GM12875 (cell line): ENCODE data around the gene UBN1.

Source experiments
- H3K4me3 ChIP-seq: one replicate; pipeline ENCODE4 v1.5.1; 2011; ENCODE audit warnings: low read depth, low read length, control low read depth
- TF ChIP-seq, protein P1 (sequence below): IDR thresholded peaks from 2 replicates; pipeline ENCODE4 v1.5.1; 2011; ENCODE audit warnings: low read depth, mild to moderate bottlenecking, control low read depth, inconsistent platforms, low read length, moderate library complexity, borderline replicate concordance; ENCODE audit not compliant: insufficient read depth

Gene UBN1

GRCh38 chr16:4825196-4825595 is 22.1 kb upstream of the UBN1 start:
- H3K4me3 ChIP-seq = no peak overlapping the region
- TF ChIP-seq, protein P1, sequence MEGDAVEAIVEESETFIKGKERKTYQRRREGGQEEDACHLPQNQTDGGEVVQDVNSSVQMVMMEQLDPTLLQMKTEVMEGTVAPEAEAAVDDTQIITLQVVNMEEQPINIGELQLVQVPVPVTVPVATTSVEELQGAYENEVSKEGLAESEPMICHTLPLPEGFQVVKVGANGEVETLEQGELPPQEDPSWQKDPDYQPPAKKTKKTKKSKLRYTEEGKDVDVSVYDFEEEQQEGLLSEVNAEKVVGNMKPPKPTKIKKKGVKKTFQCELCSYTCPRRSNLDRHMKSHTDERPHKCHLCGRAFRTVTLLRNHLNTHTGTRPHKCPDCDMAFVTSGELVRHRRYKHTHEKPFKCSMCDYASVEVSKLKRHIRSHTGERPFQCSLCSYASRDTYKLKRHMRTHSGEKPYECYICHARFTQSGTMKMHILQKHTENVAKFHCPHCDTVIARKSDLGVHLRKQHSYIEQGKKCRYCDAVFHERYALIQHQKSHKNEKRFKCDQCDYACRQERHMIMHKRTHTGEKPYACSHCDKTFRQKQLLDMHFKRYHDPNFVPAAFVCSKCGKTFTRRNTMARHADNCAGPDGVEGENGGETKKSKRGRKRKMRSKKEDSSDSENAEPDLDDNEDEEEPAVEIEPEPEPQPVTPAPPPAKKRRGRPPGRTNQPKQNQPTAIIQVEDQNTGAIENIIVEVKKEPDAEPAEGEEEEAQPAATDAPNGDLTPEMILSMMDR = no peak

DNA sequence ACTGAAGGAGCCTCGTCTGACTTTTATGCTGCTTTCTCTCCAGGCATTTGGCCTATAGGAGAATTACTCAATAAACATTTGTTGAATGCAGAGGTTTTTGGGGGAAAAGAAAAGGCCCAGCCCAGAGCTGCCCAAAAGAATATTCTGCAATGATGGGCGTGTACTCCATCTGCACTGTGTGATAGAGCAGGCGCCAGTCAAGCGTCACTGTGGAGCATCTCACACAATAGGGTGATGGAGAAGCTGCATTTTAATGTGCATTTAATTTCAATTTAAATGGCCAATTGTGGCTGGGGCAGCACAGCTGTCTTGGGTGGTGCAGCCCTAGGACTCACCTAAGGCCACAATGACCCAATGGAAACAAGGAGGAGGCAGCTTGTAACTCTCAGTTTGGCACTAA is 20.8 kb upstream of the UBN1 start:
- TF ChIP-seq, protein P1 = no peak
- no peak overlapping the region for H3K4me3 ChIP-seq

- no peak overlapping the region for H3K4me3 ChIP-seq
- TF ChIP-seq, protein P1 = no peak
Measured at GRCh38 chr16:4826980-4827379, 20.3 kb upstream of the UBN1 start.

- TF ChIP-seq, protein P1 = no peak
- H3K4me3 ChIP-seq = no peak overlapping the region
Measured at GRCh38 chr16:4828567-4829321, 18.5 kb upstream of the UBN1 start.

- H3K4me3 ChIP-seq = no peak overlapping the region
- TF ChIP-seq, protein P1 = no peak
Measured at GRCh38 chr16:4830408-4830807, 16.9 kb upstream of the UBN1 start.

DNA sequence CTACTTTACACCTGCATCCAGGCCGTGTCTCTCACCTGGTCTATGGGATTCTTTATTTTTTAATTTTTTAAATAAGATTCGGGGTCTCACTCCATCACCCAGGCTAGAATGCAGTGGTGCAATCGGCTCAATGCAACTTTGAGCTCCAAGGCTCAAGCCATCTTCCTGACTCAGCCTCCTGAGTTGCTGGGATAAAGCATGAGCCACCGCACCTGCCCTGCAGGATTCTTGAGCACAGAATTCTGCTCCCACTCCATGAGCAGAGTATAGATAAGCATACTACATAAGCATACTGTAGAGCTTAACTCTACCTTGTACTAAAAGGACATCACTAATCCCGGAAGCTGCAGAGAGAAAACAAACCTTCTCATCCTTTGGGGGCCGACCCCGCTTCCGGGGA is 15.7 kb upstream of the UBN1 start:
- TF ChIP-seq, protein P1 = no peak
- H3K4me3 ChIP-seq = no peak overlapping the region

DNA sequence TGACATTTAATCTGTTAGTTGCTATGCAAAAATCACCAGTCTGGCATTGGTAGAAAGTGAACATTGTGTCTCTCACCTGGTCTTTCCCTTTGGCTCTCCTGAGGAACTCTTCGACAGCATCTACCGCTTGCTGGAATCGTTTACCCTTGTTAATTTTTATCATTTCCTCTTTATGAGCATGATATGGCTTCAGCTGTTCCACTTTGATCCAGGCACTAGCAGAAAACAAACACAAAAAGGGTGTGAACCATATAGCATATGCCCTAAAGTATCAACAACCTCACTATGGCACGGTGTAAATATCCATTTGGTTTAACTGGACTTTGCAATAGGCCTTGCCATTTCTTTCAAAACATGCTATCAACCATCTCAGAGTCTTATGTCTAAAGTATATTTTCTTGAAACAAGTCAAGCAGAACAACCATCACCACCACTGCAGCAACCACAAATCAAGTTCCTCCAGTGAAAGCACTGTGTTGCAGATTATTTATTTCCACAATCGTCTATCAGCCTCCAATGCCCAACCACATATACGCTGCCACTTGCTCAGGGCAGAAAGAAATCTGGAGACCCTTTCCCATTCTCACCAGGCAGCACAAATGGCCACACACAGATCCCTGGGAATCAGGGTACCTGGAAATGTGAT is 14.5 kb upstream of the UBN1 start:
- TF ChIP-seq, protein P1 = no peak
- H3K4me3 ChIP-seq = no peak overlapping the region
